DND-41 (cell line): ENCODE measurements around the gene SETX.

Experiments used
- ATAC-seq: fragments of 200-7000 bp; cut with Tn5 transposase; 3 replicates; pipeline ENCODE4 v1.9.1; 2021; ENCODE audit warnings: low read depth; ENCODE audit not compliant: insufficient read depth
- DNase-seq: peaks from one replicate; pipeline ENCODE4 v3.0.0-alpha.2; 2020
- H2AFZ ChIP-seq: 2 replicates; pipeline ENCODE4 v1.6.0; 2012; ENCODE audit warnings: low read depth, low read length
- H3K27ac ChIP-seq: 2 replicates; pipeline ENCODE4 v1.5.1; 2012; ENCODE audit warnings: low read length, inconsistent platforms
- H3K27me3 ChIP-seq: fragments of 200-600 bp; sonication (generic); 2 replicates; pipeline ENCODE4 v1.6.0; 2012; ENCODE audit warnings: low read length, mild to moderate bottlenecking, inconsistent platforms; ENCODE audit not compliant: insufficient read depth, poor library complexity
- H3K36me3 ChIP-seq: 2 replicates; pipeline ENCODE4 v1.5.1; 2012; ENCODE audit warnings: low read length, inconsistent platforms; ENCODE audit not compliant: insufficient read depth
- H3K4me1 ChIP-seq: 2 replicates; pipeline ENCODE4 v1.5.1; 2012; ENCODE audit warnings: mild to moderate bottlenecking, low read length; ENCODE audit not compliant: insufficient read depth
- H3K4me2 ChIP-seq: 2 replicates; pipeline ENCODE4 v1.6.0; 2012; ENCODE audit warnings: mild to moderate bottlenecking, moderate library complexity, low read length, inconsistent platforms; ENCODE audit not compliant: insufficient read depth
- H3K4me3 ChIP-seq, 2 experiments: fragments of 200-600 bp in 1 of 2; shearing (Covaris generic) in 1 of 2; 2 replicates each; pipeline ENCODE4 v1.5.1; 2012 to 2016; ENCODE audit warnings: inconsistent platforms in 2 of 2, low read length in 2 of 2, mild to moderate bottlenecking in 2 of 2, low read depth in 1 of 2, moderate library complexity in 1 of 2
- H3K79me2 ChIP-seq: 2 replicates; pipeline ENCODE4 v1.6.0; 2012; ENCODE audit warnings: low read length, inconsistent platforms; ENCODE audit not compliant: insufficient read depth
- H3K9ac ChIP-seq: 2 replicates; pipeline ENCODE4 v1.6.0; 2012; ENCODE audit warnings: low read depth, mild to moderate bottlenecking, inconsistent platforms, low read length, moderate library complexity
- H3K9me3 ChIP-seq: 2 replicates; pipeline ENCODE4 v1.5.1; 2012; ENCODE audit warnings: low read length, moderate library complexity, mild to moderate bottlenecking, inconsistent platforms; ENCODE audit not compliant: insufficient read depth, severe bottlenecking
- H4K20me1 ChIP-seq: 2 replicates; pipeline ENCODE4 v1.6.0; 2012; ENCODE audit warnings: low read length; ENCODE audit not compliant: insufficient read depth
- EZH2 ChIP-seq: IDR thresholded peaks from 3 replicates; pipeline ENCODE4 v1.6.1; 2012; ENCODE audit warnings: borderline replicate concordance, low read depth, mild to moderate bottlenecking, moderate library complexity, low read length, inconsistent platforms; ENCODE audit not compliant: severe bottlenecking
- TF ChIP-seq, protein P1 (sequence below): IDR thresholded peaks from 2 replicates; pipeline ENCODE4 v1.5.1; 2012; ENCODE audit warnings: borderline replicate concordance, low read length, moderate library complexity, mild to moderate bottlenecking; ENCODE audit not compliant: poor library complexity, severe bottlenecking; ENCODE audit errors: extremely low read depth

SETX gene

DNA sequence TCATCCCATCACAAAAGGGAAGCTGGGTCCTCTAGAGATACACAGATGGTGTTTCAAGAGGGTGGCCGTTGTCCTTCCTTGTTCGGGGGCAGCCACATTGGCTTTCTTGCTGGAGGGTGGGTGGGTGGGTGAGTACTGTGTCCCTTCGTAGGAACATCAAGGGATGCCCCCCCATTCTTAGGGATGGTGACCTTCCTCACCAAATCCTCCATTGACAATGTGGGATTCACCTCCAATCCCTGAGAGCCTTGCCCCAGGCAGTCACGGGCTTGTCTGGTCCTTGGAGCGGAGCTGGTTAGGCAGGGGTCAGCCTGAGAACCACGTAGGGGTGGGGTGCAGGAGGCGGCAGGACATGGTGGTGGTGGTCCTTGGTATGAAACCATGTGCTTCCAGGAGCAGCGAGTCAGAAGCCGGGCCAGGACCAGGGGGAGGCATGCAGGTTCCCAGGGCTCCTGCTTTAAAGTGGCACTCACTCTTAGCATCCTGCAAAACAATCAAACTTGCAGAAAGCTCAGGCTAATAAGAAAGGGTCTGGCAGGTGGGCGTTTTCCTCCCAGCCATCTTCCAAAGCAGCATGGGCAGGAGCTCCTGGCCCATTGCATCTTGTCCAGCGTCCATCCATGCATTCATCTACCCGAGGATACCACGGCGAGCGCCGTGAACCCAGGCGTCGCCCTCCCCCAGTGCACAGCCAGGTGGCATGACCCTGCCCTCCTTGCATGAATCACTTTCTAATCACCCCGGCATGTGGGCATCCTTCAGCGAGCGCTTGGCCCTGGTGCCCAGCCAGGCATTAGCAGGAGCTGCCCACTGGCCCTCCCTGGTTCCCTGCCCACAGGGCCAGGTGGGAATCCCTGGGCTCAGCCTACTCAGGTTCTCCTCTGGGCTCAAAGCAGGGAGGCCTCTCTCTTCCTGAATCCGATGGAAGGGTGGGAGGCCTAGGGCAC, 116.5 kb downstream of the SETX start:
- Histone ChIP-seq H3K27me3 (peaks cover 18% of the 10 kb centered on the region), H3K79me2 (no peaks in the 10 kb centered on the region), H3K27ac (no peak overlapping the region), H3K4me2 (no peak overlapping the region), H3K36me3 (no peaks in the 10 kb centered on the region), H3K9ac (no peak overlapping the region), H3K4me3 (no peak overlapping the region), H4K20me1 (peaks cover 13% of the 10 kb centered on the region), H3K9me3 (no peaks in the 10 kb centered on the region), H3K4me1 (peaks cover 24% of the 10 kb centered on the region), H2AFZ (no peak overlapping the region)
- no peak for ATAC-seq
- TF ChIP-seq, protein P1, sequence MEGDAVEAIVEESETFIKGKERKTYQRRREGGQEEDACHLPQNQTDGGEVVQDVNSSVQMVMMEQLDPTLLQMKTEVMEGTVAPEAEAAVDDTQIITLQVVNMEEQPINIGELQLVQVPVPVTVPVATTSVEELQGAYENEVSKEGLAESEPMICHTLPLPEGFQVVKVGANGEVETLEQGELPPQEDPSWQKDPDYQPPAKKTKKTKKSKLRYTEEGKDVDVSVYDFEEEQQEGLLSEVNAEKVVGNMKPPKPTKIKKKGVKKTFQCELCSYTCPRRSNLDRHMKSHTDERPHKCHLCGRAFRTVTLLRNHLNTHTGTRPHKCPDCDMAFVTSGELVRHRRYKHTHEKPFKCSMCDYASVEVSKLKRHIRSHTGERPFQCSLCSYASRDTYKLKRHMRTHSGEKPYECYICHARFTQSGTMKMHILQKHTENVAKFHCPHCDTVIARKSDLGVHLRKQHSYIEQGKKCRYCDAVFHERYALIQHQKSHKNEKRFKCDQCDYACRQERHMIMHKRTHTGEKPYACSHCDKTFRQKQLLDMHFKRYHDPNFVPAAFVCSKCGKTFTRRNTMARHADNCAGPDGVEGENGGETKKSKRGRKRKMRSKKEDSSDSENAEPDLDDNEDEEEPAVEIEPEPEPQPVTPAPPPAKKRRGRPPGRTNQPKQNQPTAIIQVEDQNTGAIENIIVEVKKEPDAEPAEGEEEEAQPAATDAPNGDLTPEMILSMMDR: no peak
- no peak for TF ChIP-seq EZH2
- DNase-seq: no peak

DNA sequence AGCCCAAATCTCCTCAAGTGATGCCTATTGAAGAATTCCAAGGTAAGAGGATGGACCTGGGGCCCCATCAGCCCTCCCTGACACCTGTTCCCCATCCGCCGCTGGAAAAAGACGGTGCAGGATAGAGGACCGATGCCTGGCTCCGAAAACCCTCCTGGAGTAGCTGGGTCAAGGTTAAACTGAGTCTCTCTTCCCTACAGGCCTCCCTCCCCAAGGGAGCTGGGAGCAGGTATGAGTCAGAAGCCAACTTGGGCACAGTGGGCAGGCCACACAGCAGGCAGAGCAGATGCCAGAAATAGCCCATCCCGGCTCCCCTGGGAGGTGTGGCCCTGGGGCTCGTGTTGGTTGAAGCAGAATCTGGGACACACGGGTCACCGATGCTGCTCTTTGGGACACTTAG, 117.3 kb downstream of the SETX start:
- no peak overlapping the region for H3K9ac ChIP-seq
- no peak overlapping the region for H2AFZ ChIP-seq
- peaks cover 10% of the 10 kb centered on the region for H3K27me3 ChIP-seq
- DNase-seq: no peak
- no peaks in the 10 kb centered on the region for H3K36me3 ChIP-seq
- no peak for TF ChIP-seq EZH2
- TF ChIP-seq, protein P1: no peak
- H3K9me3 ChIP-seq: no peaks in the 10 kb centered on the region
- no peaks in the 10 kb centered on the region for H3K79me2 ChIP-seq
- no peak overlapping the region for H3K4me3 ChIP-seq
- peaks cover 13% of the 10 kb centered on the region for H4K20me1 ChIP-seq
- peaks cover 18% of the 10 kb centered on the region for H3K4me1 ChIP-seq
- H3K27ac ChIP-seq: no peak overlapping the region
- H3K4me2 ChIP-seq: no peak overlapping the region
- ATAC-seq: no peak

DNA sequence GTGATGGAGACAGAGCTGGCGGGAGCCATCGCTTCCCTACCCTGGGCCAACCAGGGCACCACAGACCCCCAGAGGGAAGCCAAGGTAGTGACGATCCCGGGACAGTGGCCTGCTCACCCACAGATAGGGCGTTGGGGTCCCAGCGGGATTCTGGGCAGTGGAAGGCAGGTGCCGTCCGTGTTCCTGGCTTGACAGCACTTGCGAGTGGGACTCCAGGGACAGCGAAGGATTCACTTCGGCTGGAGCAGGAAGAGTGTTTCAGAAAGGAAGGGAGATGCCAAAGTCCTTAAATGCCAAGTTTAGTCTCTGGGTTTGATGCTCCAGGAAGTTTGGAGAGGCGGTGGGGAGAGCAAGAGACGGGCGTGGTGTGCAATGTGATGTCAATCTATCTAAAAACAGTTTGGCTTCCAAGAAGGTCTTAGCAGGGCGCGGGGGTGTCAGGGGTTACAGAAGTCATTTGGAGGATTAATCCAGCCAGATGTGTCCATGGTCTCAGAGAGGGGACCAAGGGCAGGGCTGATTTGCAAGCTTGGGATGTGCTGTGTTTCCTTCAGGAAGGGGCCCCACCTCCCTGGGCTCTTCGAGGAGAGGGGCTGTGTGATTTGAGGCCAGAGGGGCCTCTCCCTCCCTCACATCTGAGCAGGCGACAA, 118.0 kb downstream of the SETX start:
- ATAC-seq (no peak), DNase-seq (no peak)
- no peak overlapping the region for H3K4me3 ChIP-seq
- no peak overlapping the region for H3K9ac ChIP-seq
- no peaks in the 10 kb centered on the region for H3K9me3 ChIP-seq
- no peak overlapping the region for H3K27ac ChIP-seq
- no peak for TF ChIP-seq EZH2
- TF ChIP-seq, protein P1: no peak
- no peak overlapping the region for H3K4me2 ChIP-seq
- peaks cover 13% of the 10 kb centered on the region for H3K4me1 ChIP-seq
- peaks cover 5% of the 10 kb centered on the region for H3K27me3 ChIP-seq
- no peaks in the 10 kb centered on the region for H3K36me3 ChIP-seq
- no peak overlapping the region for H2AFZ ChIP-seq
- H4K20me1 ChIP-seq: peaks cover 13% of the 10 kb centered on the region
- H3K79me2 ChIP-seq: no peaks in the 10 kb centered on the region
